NB4 (cell line): ENCODE results near the gene SCGB3A1.

Experiments
- POLR2A ChIP-seq: IDR thresholded peaks from 2 replicates; pipeline ENCODE4 v1.6.1; 2011; ENCODE audit warnings: mild to moderate bottlenecking; ENCODE audit not compliant: insufficient read length; ENCODE audit errors: extremely low read depth
- TF ChIP-seq, protein P1 (sequence below): IDR thresholded peaks from one replicate; pipeline ENCODE4 v1.5.1; 2012; ENCODE audit warnings: low read depth, low read length

DNA sequence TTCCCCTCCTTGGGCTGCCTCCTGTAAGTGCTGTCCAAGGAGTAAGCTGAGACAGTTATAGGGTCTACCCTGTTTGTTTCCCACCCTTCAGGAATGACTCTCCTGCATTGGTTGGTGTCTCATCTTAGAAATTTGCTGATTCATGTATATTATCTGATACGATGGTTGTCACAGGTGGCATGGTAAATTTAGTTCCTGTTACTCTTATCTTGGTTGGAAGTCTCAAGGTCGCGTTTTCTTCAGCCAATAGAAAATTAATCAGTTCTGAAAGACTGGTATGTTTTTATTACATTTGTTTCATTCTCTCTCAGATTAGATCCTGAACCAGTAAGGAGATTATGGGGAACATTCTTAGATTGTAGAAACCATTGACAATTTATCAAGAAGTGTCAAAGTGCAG, 42.7 kb downstream of the SCGB3A1 start:
- TF ChIP-seq, protein P1, sequence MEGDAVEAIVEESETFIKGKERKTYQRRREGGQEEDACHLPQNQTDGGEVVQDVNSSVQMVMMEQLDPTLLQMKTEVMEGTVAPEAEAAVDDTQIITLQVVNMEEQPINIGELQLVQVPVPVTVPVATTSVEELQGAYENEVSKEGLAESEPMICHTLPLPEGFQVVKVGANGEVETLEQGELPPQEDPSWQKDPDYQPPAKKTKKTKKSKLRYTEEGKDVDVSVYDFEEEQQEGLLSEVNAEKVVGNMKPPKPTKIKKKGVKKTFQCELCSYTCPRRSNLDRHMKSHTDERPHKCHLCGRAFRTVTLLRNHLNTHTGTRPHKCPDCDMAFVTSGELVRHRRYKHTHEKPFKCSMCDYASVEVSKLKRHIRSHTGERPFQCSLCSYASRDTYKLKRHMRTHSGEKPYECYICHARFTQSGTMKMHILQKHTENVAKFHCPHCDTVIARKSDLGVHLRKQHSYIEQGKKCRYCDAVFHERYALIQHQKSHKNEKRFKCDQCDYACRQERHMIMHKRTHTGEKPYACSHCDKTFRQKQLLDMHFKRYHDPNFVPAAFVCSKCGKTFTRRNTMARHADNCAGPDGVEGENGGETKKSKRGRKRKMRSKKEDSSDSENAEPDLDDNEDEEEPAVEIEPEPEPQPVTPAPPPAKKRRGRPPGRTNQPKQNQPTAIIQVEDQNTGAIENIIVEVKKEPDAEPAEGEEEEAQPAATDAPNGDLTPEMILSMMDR = no peak
- TF ChIP-seq POLR2A = no peak
